ENCODE measurements around the gene LRRC47.

LRRC47 gene

GRCh38 chr1:3787745-3788605, 8.3 kb downstream of the LRRC47 start:
- H3K27ac ChIP-seq (replicated peaks), result no peak overlapping the region
- H3K4me3 ChIP-seq (replicated peaks; ENCODE audit: insufficient read depth, low read length), result no peak overlapping the region
- no peak for DNase-seq (ENCODE audit: low read depth in 1 of 2, low spot score in 1 of 2)
- H3K27me3 ChIP-seq (ENCODE audit: insufficient read depth, poor library complexity, severe bottlenecking), result no peaks in the 10 kb centered on the region
- TF ChIP-seq POLR2AphosphoS5 (IDR thresholded peaks at IDR 0.05; ENCODE audit: low read depth) (no peak), REST (IDR thresholded peaks at IDR 0.05; ENCODE audit: insufficient replicate concordance, low read depth) (no peak), CTCF (IDR thresholded peaks at IDR 0.05; ENCODE audit: insufficient read depth, low read length) (no peak), SPI1 (IDR thresholded peaks at IDR 0.05; ENCODE audit: borderline replicate concordance, low read depth) (no peak), GABPA (IDR thresholded peaks at IDR 0.05; ENCODE audit: low read depth) (no peak)

- TF ChIP-seq POLR2AphosphoS5 (IDR thresholded peaks at IDR 0.05; ENCODE audit: low read depth) (no peak), SPI1 (IDR thresholded peaks at IDR 0.05; ENCODE audit: borderline replicate concordance, low read depth) (no peak), REST (IDR thresholded peaks at IDR 0.05; ENCODE audit: insufficient replicate concordance, low read depth) (no peak), GABPA (IDR thresholded peaks at IDR 0.05; ENCODE audit: low read depth) (no peak), CTCF (IDR thresholded peaks at IDR 0.05; ENCODE audit: insufficient read depth, low read length) (no peak)
- Histone ChIP-seq H3K27me3 (ENCODE audit: insufficient read depth, poor library complexity, severe bottlenecking) (no peaks in the 10 kb centered on the region), H3K27ac (replicated peaks) (no peak overlapping the region), H3K4me3 (replicated peaks; ENCODE audit: insufficient read depth, low read length) (no peak overlapping the region)
- no peak for DNase-seq (ENCODE audit: low read depth in 1 of 2, low spot score in 1 of 2)
Measured at GRCh38 chr1:3787349-3787715, 9.0 kb downstream of the LRRC47 start.

- no peak for DNase-seq (ENCODE audit: low read depth in 1 of 2, low spot score in 1 of 2)
- Histone ChIP-seq H3K4me3 (replicated peaks; ENCODE audit: insufficient read depth, low read length) (no peak overlapping the region), H3K27ac (replicated peaks) (no peak overlapping the region), H3K27me3 (ENCODE audit: insufficient read depth, poor library complexity, severe bottlenecking) (no peaks in the 10 kb centered on the region)
- TF ChIP-seq GABPA (IDR thresholded peaks at IDR 0.05; ENCODE audit: low read depth), result no peak
Measured at GRCh38 chr1:3786468-3787348, 9.6 kb downstream of the LRRC47 start.

Measured in HL-60 (cell line).